Thyroid gland (tissue), 4 donors: ENCODE results near the gene CAMK1D. TPM values are rescaled to one million over a fixed set of nuclear protein-coding genes. Genes with fewer than 3 reads are reported as not detected.

ENCODE experiments used
- DNase-seq, 2 donors: peaks; one replicate each; pipeline ENCODE4 v3.0.0-alpha.2; 2019
- H3K27ac ChIP-seq, 3 donors: fragments of 200-600 bp; sonication (generic); 1 replicate in 2 of 3; 2 replicates in 1 of 3; pipeline ENCODE4 v1.5.1; 2016 to 2019; ENCODE audit warnings: mild to moderate bottlenecking in 1 of 3, moderate library complexity in 1 of 3
- H3K27me3 ChIP-seq: fragments of 200-600 bp; sonication (generic); one replicate; pipeline ENCODE4 v1.5.1; 2019
- H3K36me3 ChIP-seq, 2 donors: fragments of 200-600 bp; sonication (generic); one replicate each; pipeline ENCODE4 v1.5.1; 2016 to 2019
- H3K4me1 ChIP-seq, 2 donors: fragments of 200-600 bp; sonication (generic); one replicate each; pipeline ENCODE4 v1.5.1; 2017 to 2019
- H3K4me3 ChIP-seq, 3 donors: fragments of 200-600 bp; sonication (generic); replicated peaks in 1 of 3; 1 replicate in 2 of 3; 2 replicates in 1 of 3; pipeline ENCODE4 v1.5.1; 2016; ENCODE audit warnings: mild to moderate bottlenecking in 1 of 3
- H3K9me3 ChIP-seq: fragments of 200-600 bp; sonication (generic); one replicate; pipeline ENCODE4 v1.5.1; 2017
- CTCF ChIP-seq, 6 experiments: fragments of 200-600 bp in 3 of 6; fragments of 450-650 bp in 3 of 6; sonication (generic) in 3 of 6; IDR thresholded peaks; one replicate each; pipeline ENCODE4 v1.5.1; 2016 to 2019; ENCODE audit warnings: antibody characterized with exemption in 6 of 6, mild to moderate bottlenecking in 2 of 6, inconsistent platforms in 1 of 6, moderate library complexity in 1 of 6
- POLR2A ChIP-seq, 2 donors: fragments of 450-650 bp; IDR thresholded peaks; one replicate each; pipeline ENCODE4 v1.6.1; 2017; ENCODE audit warnings: antibody characterized with exemption in 2 of 2, mild to moderate bottlenecking in 2 of 2, moderate library complexity in 1 of 2
- WGBS, 2 donors: methylation state at CpG; one replicate each; pipeline ENCODE4 v1.1.5; 2017; 5-methylcytosine and 5-hydroxymethylcytosine counted together
- intact Hi-C: fragments of 100-400 bp; cut with DNase I; formaldehyde crosslinking; loops from one replicate; pipeline ENCODE4 v1.15.1; 2023
- total RNA-seq, 4 donors: library from RNA; depleted of rRNA; stranded (reverse); fragments of >200 nt; gene quantifications; one replicate each; pipeline ENCODE4 v1.2.3, GENCODE V29; 2016

The CAMK1D gene
- total RNA-seq, 4 donors from 2014 or later = 12.2 to 29.6 (median 17.4) TPM

- Histone ChIP-seq H3K27ac (no peak overlapping the region), H3K4me3 (no peak overlapping the region), H3K27me3 (no peaks in the 10 kb centered on the region), H3K9me3 (no peaks in the 10 kb centered on the region), H3K36me3 (no peaks in the 10 kb centered on the region), H3K4me1 (peaks cover 18 to 38% of the 10 kb centered on the region in 2 donors)
- 64 to 91% methylated on average over 1 of the region's 1 CpG for WGBS, 2 donors
- no peak for DNase-seq
- TF ChIP-seq CTCF (IDR thresholded peaks at IDR 0.05) (no peak), POLR2A (IDR thresholded peaks at IDR 0.05) (no peak)
- intact Hi-C loops = no loop called here
These were observed 497.4 kb downstream of the CAMK1D start for GRCh38 chr10:12846718-12847117.

DNA sequence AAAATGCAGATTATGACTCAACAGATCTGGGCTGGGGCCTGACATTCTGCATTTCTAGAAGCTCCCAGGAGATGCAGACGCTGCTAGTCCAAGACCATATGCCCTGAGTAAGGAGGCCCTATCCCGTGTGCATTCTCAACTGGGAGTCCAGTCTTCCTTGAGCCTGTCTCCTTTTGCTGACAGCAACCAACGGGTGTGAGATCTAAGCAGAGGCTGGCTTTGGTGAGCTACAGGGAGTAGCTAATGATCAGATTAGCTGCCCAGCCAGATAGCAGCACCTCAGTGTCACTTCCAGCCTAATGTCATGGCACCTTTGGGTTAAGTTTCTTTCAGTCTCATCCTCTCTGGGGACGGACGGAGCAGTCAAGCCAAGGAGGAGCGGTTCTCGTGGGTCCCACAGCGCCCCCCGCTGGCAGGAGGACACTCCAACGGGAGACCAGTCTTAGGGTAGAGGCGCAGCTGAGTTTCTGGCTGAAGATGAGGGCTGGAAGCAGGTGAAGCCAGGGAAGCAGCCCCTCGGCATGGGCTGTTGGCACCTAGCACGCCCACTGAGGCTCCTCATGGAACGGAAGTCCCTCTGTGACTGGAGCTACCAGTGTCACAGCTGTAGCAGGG, 498.1 kb downstream of the CAMK1D start:
- DNase-seq = no peak
- peaks cover 18 to 38% of the 10 kb centered on the region in 2 donors for H3K4me1 ChIP-seq
- no peaks in the 10 kb centered on the region for H3K36me3 ChIP-seq
- TF ChIP-seq CTCF (IDR thresholded peaks at IDR 0.05) = no peak
- no peak for TF ChIP-seq POLR2A (IDR thresholded peaks at IDR 0.05)
- no peak overlapping the region for H3K27ac ChIP-seq
- WGBS, 2 donors = 79 to 80% methylated on average over 12 to 13 of the region's 14 CpGs
- no peak overlapping the region for H3K4me3 ChIP-seq
- no peaks in the 10 kb centered on the region for H3K9me3 ChIP-seq
- no peaks in the 10 kb centered on the region for H3K27me3 ChIP-seq
- intact Hi-C loops = no loop called here

DNA sequence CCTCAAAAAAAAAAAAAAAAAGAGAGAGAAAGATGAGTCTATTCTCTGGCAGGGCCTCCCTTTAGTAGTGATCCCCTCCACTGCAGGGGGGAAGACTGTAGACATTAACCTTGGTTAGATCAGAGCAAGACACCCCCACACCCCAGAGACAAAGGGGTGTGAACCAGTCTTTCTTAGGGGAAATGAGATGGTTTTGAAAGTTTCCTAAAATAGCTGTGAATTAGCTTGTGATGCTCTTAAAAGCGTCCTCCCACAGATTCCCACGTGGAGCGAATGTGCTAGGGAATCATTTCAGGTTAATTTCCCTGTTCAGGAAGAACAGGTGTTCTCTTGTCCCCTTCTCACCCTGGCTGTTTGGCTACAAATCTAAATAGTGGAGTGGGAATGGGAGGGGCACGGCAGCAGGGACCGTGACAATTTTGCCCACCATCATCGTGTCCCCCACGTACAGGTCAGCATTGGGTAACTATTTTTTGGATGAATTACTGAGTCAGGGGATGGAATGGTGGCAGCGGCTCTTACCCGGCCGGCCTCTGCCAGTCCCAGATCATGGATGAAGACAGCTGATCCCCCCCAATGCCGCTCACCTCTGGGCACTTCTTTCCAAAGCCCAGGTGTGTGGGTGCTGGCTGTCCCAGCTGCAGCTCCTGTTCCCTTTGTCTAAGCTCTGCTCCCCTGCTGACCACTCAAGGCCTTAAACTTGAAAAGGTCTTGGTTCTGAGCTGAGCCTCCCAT, 499.3 kb downstream of the CAMK1D start:
- TF ChIP-seq POLR2A (IDR thresholded peaks at IDR 0.05) = no peak
- TF ChIP-seq CTCF (IDR thresholded peaks at IDR 0.05) = no peak
- H3K4me3 ChIP-seq = no peak overlapping the region
- intact Hi-C loops = no loop called here
- WGBS, 2 donors = 87 to 94% methylated on average over 7 to 11 of the region's 11 CpGs
- no peak overlapping the region for H3K27ac ChIP-seq
- no peaks in the 10 kb centered on the region for H3K36me3 ChIP-seq
- DNase-seq = no peak
- H3K4me1 ChIP-seq = peaks cover 18 to 38% of the 10 kb centered on the region in 2 donors
- no peaks in the 10 kb centered on the region for H3K27me3 ChIP-seq
- no peaks in the 10 kb centered on the region for H3K9me3 ChIP-seq

GRCh38 chr10:12849319-12850181, 500.2 kb downstream of the CAMK1D start:
- DNase-seq = peak in 1 of 2 donors; percentile 25
- intact Hi-C loops = no loop called here
- H3K27ac ChIP-seq = no peak overlapping the region

More at GRCh38 chr10:12849319-12850181, 500.2 kb downstream of the CAMK1D start:
- WGBS, 2 donors = 55 to 62% methylated on average over 14 to 20 of the region's 20 CpGs
- Histone ChIP-seq H3K9me3 (no peaks in the 10 kb centered on the region), H3K4me3 (no peak overlapping the region), H3K36me3 (no peaks in the 10 kb centered on the region), H3K27me3 (no peaks in the 10 kb centered on the region), H3K4me1 (peaks cover 17 to 32% of the 10 kb centered on the region in 2 donors)
- TF ChIP-seq POLR2A (IDR thresholded peaks at IDR 0.05) (no peak), CTCF (IDR thresholded peaks at IDR 0.05) (no peak)
